H1 (cell line): ENCODE data around the gene COL26A1. TPM values are rescaled to one million over a fixed set of nuclear protein-coding genes. Genes with fewer than 3 reads are reported as not detected.

Experiments used
- CTCF ChIA-PET: fragments of 300-600 bp; sonication (Branson Sonifier 250); formaldehyde crosslinking; loops from one replicate; lab custom pipeline; 2021; ENCODE audit not compliant: partially characterized antibody; lab: Charles Lee
- POLR2A ChIA-PET: fragments of 300-600 bp; sonication (Branson Sonifier 250); formaldehyde crosslinking; loops from one replicate; lab custom pipeline; 2021; ENCODE audit warnings: inconsistent platforms; ENCODE audit not compliant: partially characterized antibody; lab: Charles Lee
- DNase-seq, 2 experiments: peaks; one replicate each; pipeline versions ENCODE4 v3.0.0 to v3.0.0-alpha.2; 2010 to 2022; ENCODE audit warnings: low spot score in 2 of 2, low read depth in 1 of 2, mixed read lengths in 1 of 2
- FAIRE-seq: peaks from 2 replicates; lab custom pipeline; 2011; peaks lifted over from hg19 to GRCh38; lab: Jason Lieb, UNC
- H2AFZ ChIP-seq: 2 replicates; pipeline ENCODE4 v1.8.1; 2012; ENCODE audit warnings: low read length, inconsistent platforms
- H2AK5ac ChIP-seq: 2 replicates; pipeline ENCODE4 v1.6.1; 2013; ENCODE audit warnings: low read depth, low read length
- H2BK120ac ChIP-seq: replicated peaks from 2 replicates; pipeline ENCODE3; 2013; ENCODE audit warnings: low read depth, low read length, inconsistent platforms
- H2BK12ac ChIP-seq: 2 replicates; pipeline ENCODE4 v1.6.1; 2013; ENCODE audit warnings: low read depth, low read length
- H2BK15ac ChIP-seq: 2 replicates; pipeline ENCODE4 v1.6.1; 2013; ENCODE audit warnings: low read length
- H2BK20ac ChIP-seq: 2 replicates; pipeline ENCODE4 v1.6.1; 2013; ENCODE audit warnings: low read length
- H2BK5ac ChIP-seq: 2 replicates; pipeline ENCODE4 v1.6.1; 2013; ENCODE audit warnings: low read depth, low read length
- H3K14ac ChIP-seq: 2 replicates; pipeline ENCODE4 v1.6.1; 2013; ENCODE audit warnings: inconsistent platforms; ENCODE audit not compliant: insufficient read length
- H3K18ac ChIP-seq: 2 replicates; pipeline ENCODE4 v1.6.1; 2013; ENCODE audit warnings: low read length; ENCODE audit errors: extremely low read depth
- H3K23ac ChIP-seq: 2 replicates; pipeline ENCODE4 v1.6.1; 2013; ENCODE audit warnings: inconsistent platforms; ENCODE audit not compliant: insufficient read length
- H3K23me2 ChIP-seq: 2 replicates; pipeline ENCODE4 v1.6.1; 2013; ENCODE audit warnings: low read depth, low read length
- H3K27ac ChIP-seq: 2 replicates; pipeline ENCODE4 v1.6.1; 2011; ENCODE audit warnings: low read depth, low read length, inconsistent platforms
- H3K27me3 ChIP-seq, 4 experiments: replicated peaks in 1 of 4; 1 replicate in 1 of 4; 2 replicates in 3 of 4; pipeline versions ENCODE4 v1.6.1 to v1.8.1; 2011 to 2013; ENCODE audit warnings: low read length in 3 of 4, mild to moderate bottlenecking in 3 of 4, inconsistent platforms in 2 of 4, mixed read lengths in 2 of 4, moderate library complexity in 1 of 4; ENCODE audit not compliant: control insufficient read depth in 3 of 4, insufficient read depth in 3 of 4; ENCODE audit errors: extremely low read depth in 1 of 4
- H3K36me3 ChIP-seq, 4 experiments: 2 replicates each; pipeline versions ENCODE4 v1.6.1 to v1.8.1; 2011 to 2013; ENCODE audit warnings: mild to moderate bottlenecking in 4 of 4, low read length in 3 of 4, moderate library complexity in 2 of 4, control low read depth in 1 of 4, inconsistent platforms in 1 of 4; ENCODE audit not compliant: insufficient read depth in 4 of 4, control insufficient read depth in 2 of 4
- H3K4ac ChIP-seq: replicated peaks from 2 replicates; pipeline ENCODE3; 2013; ENCODE audit warnings: low read length, low read depth, mixed read lengths, inconsistent platforms; ENCODE audit not compliant: insufficient read length
- H3K4me1 ChIP-seq, 4 experiments: replicated peaks in 1 of 4; 1 replicate in 1 of 4; 2 replicates in 3 of 4; pipeline versions ENCODE4 v1.6.1 to v1.8.1; 2011 to 2013; ENCODE audit warnings: low read length in 3 of 4, inconsistent platforms in 2 of 4, mixed read lengths in 1 of 4; ENCODE audit not compliant: insufficient read depth in 4 of 4, control insufficient read depth in 3 of 4
- H3K4me2 ChIP-seq, 2 experiments: 2 replicates each; pipeline versions ENCODE4 v1.6.1 to v1.8.1; 2011 to 2013; ENCODE audit warnings: low read depth in 2 of 2, low read length in 2 of 2, control low read depth in 1 of 2, inconsistent platforms in 1 of 2, mild to moderate bottlenecking in 1 of 2; ENCODE audit not compliant: insufficient read depth in 1 of 2
- H3K4me3 ChIP-seq, 4 experiments: fragments of 200-600, 300-600 bp in 1 of 4; sonication (generic), shearing (Covaris generic), sonication (Bioruptor Twin) in 1 of 4; 2 replicates each; pipeline versions ENCODE4 v1.5.1 to v1.8.1; 2011 to 2016; ENCODE audit warnings: low read length in 4 of 4, low read depth in 3 of 4, control low read depth in 2 of 4, inconsistent platforms in 2 of 4, mild to moderate bottlenecking in 2 of 4, mixed read lengths in 1 of 4, moderate library complexity in 1 of 4; ENCODE audit not compliant: insufficient read depth in 2 of 4; ENCODE audit errors: extremely low read depth in 1 of 4
- H3K56ac ChIP-seq: replicated peaks from 2 replicates; pipeline ENCODE3; 2013; ENCODE audit warnings: low read depth, mild to moderate bottlenecking, mixed read lengths, low read length, inconsistent platforms; ENCODE audit not compliant: insufficient read length
- H3K79me1 ChIP-seq: 2 replicates; pipeline ENCODE4 v1.6.1; 2013; ENCODE audit warnings: low read depth, low read length, control low read depth
- H3K79me2 ChIP-seq, 2 experiments: 2 replicates each; pipeline versions ENCODE4 v1.6.1 to v1.8.1; 2012 to 2013; ENCODE audit warnings: low read length in 2 of 2, mild to moderate bottlenecking in 2 of 2, inconsistent platforms in 1 of 2; ENCODE audit not compliant: insufficient read depth in 2 of 2, control insufficient read depth in 1 of 2
- H3K9ac ChIP-seq, 4 experiments: replicated peaks in 1 of 4; 1 replicate in 1 of 4; 2 replicates in 3 of 4; pipeline versions ENCODE4 v1.6.1 to v1.8.1; 2011 to 2013; ENCODE audit warnings: low read depth in 3 of 4, low read length in 3 of 4, control low read depth in 2 of 4, mild to moderate bottlenecking in 2 of 4, moderate library complexity in 2 of 4, inconsistent platforms in 1 of 4; ENCODE audit errors: extremely low read depth in 1 of 4
- H3K9me3 ChIP-seq, 2 experiments: 2 replicates each; pipeline versions ENCODE4 v1.6.1 to v1.8.1; 2012 to 2013; ENCODE audit warnings: mild to moderate bottlenecking in 2 of 2, moderate library complexity in 2 of 2, control low read depth in 1 of 2, inconsistent platforms in 1 of 2, low read depth in 1 of 2, low read length in 1 of 2, mixed read lengths in 1 of 2; ENCODE audit not compliant: insufficient read depth in 2 of 2
- H4K20me1 ChIP-seq, 2 experiments: replicated peaks in 1 of 2; 2 replicates each; pipeline versions ENCODE3 to v1.8.1; 2011 to 2013; ENCODE audit warnings: inconsistent platforms in 2 of 2, low read length in 2 of 2, mild to moderate bottlenecking in 1 of 2; ENCODE audit not compliant: insufficient read depth in 2 of 2, control insufficient read depth in 1 of 2
- H4K5ac ChIP-seq: 2 replicates; pipeline ENCODE4 v1.6.1; 2013; ENCODE audit warnings: low read length, low read depth, mixed read lengths, inconsistent platforms; ENCODE audit not compliant: insufficient read length
- H4K8ac ChIP-seq: 2 replicates; pipeline ENCODE4 v1.8.0; 2013; ENCODE audit warnings: mild to moderate bottlenecking, moderate library complexity, low read length, inconsistent platforms; ENCODE audit not compliant: insufficient read depth; ENCODE audit errors: extremely low read depth
- H4K91ac ChIP-seq: replicated peaks from 2 replicates; pipeline ENCODE3; 2013; ENCODE audit warnings: low read length, mixed read lengths, inconsistent platforms; ENCODE audit not compliant: insufficient read length
- FOSL1 ChIP-seq: IDR thresholded peaks from 2 replicates; pipeline ENCODE4 v1.6.1; 2011; ENCODE audit warnings: mild to moderate bottlenecking, low read depth, low read length, moderate library complexity; ENCODE audit not compliant: insufficient read depth
- GABPA ChIP-seq: IDR thresholded peaks from 2 replicates; pipeline ENCODE4 v1.6.1; 2011; ENCODE audit warnings: mild to moderate bottlenecking, low read length, moderate library complexity, borderline replicate concordance; ENCODE audit not compliant: insufficient read depth
- HDAC2 ChIP-seq, 2 experiments: fragments of 300-600 bp in 1 of 2; sonication (generic) in 1 of 2; IDR thresholded peaks; 2 replicates each; pipeline ENCODE4 v1.6.1; 2011 to 2012; ENCODE audit warnings: low read depth in 2 of 2, low read length in 2 of 2, mild to moderate bottlenecking in 2 of 2, moderate library complexity in 2 of 2, borderline replicate concordance in 1 of 2, inconsistent platforms in 1 of 2
- KDM1A ChIP-seq: fragments of 200-600, 300-600 bp; sonication (generic); IDR thresholded peaks from 2 replicates; pipeline ENCODE4 v1.7.1; 2016; ENCODE audit warnings: mild to moderate bottlenecking, low read length, borderline replicate concordance
- POLR2AphosphoS5 ChIP-seq: IDR thresholded peaks from 2 replicates; pipeline ENCODE4 v1.6.1; 2011; ENCODE audit warnings: low read depth, low read length
- RBBP5 ChIP-seq: IDR thresholded peaks from 2 replicates; pipeline ENCODE4 v1.7.1; 2012; ENCODE audit warnings: low read depth, mild to moderate bottlenecking, inconsistent platforms, low read length, moderate library complexity, borderline replicate concordance
- SIN3A ChIP-seq, 2 experiments: IDR thresholded peaks in 1 of 2; conservative IDR thresholded peaks in 1 of 2; 2 replicates each; pipeline ENCODE4 v1.6.1; 2011 to 2012; ENCODE audit warnings: low read length in 2 of 2, improper control_type of control experiment in 1 of 2, low read depth in 1 of 2, mild to moderate bottlenecking in 1 of 2
- SIX5 ChIP-seq: IDR thresholded peaks from 2 replicates; pipeline ENCODE4 v1.6.1; 2011; ENCODE audit warnings: mild to moderate bottlenecking, low read depth, low read length
- WGBS, 2 experiments: shearing (Covaris generic) in 1 of 2; methylation state at CpG; one replicate each; pipeline versions ENCODE4 v1.1.6 to v1.1.7; 2013 to 2015; ENCODE audit warnings: low lambda C conversion rate in 2 of 2, mixed read lengths in 2 of 2, inconsistent platforms in 1 of 2, low coverage in 1 of 2, missing lambda C conversion rate in 1 of 2; ENCODE audit not compliant: insufficient replicate concordance in 2 of 2, insufficient coverage in 1 of 2, insufficient read length in 1 of 2; ENCODE audit errors: extremely low coverage in 1 of 2, missing lambda C conversion rate in 1 of 2; 5-methylcytosine and 5-hydroxymethylcytosine counted together
- polyA plus RNA-seq, 7 experiments: library from polyadenylated mRNA; depleted of rRNA in 3 of 7; stranded (reverse) in 5 of 7; unstranded in 2 of 7; fragments of >200 nt in 5 of 7; fragments of 200-250 nt in 2 of 7; gene quantifications; 1 replicate in 5 of 7; 2 replicates in 1 of 7; 4 replicates in 1 of 7; pipeline versions ENCODE4 v1.2.1 to v1.2.3, GENCODE V29; 2011 to 2013; ENCODE audit warnings: missing spikeins in 2 of 7, mixed read lengths in 2 of 7
- total RNA-seq: library from RNA; stranded (reverse); fragmentation: NEBNext Ultra II Directional; extraction: Animal tissue kit (Norgen Biotek cat#: 25700); gene quantifications from 2 replicates; pipeline ENCODE4 v1.2.1, GENCODE V29; 2021
- TF ChIP-seq, protein P1 (sequence below): IDR thresholded peaks from 2 replicates; pipeline ENCODE4 v1.6.1; 2011; ENCODE audit warnings: low read depth, mild to moderate bottlenecking, low read length; ENCODE audit not compliant: insufficient read depth

Gene COL26A1
- total and polyA plus RNA-seq, 2 of the 8 experiments (the other 6 are each of a cell fraction or from before 2014, with no cell fraction given), result 51.1 to 68.8 TPM

DNA sequence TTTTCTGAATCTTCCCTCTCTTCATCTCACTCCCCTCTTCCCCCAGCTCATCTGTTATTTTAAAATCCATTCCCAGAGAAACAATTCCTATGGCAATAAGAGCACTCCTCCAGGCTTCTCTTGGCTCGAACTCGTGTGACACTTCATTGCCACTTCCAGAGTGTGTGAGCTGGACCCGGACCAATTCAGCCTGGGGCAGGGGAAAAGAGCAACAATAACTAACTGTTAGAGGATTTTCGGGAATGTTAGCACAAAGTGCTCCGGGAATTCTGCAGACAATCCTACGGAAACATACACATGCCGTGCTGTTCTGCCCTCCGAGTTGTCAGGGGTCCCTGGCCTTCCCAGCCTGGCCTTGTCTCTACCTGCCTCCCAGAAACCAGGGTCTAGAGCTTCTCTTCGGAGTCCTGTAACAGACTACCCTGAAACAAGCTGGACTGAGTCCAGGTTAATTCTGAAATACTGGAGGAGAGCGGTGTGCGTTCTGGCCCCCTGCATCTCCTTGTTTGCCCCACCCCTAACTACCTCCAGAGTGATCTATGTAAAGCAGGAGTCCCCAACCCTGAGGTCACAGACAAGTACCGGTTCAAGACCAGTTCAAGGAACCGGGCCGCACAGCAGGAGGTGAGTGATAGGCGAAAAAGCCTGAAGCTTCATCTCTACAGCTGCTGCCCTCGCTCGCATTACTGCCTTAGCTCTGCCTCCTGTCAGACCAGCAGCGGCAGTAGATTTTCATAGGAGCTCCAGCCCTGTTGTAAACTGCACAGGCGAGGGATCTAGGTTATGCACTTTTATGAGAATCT, 11.3 kb downstream of the COL26A1 start:
- H3K18ac ChIP-seq, result no peak overlapping the region
- H2BK12ac ChIP-seq, result no peak overlapping the region
- H2BK120ac ChIP-seq, result no peak overlapping the region
- H3K27ac ChIP-seq, result no peak overlapping the region
- no peak overlapping the region for H3K56ac ChIP-seq
- H3K23me2 ChIP-seq, result no peaks in the 10 kb centered on the region
- H3K4me3 ChIP-seq, result no peak overlapping the region
- DNase-seq (no peak), FAIRE-seq (no peak)
- no peak overlapping the region for H3K4me2 ChIP-seq
- no peak overlapping the region for H3K23ac ChIP-seq
- H4K20me1 ChIP-seq, result peaks cover 0 to 4% of the 10 kb centered on the region in 2 experiments
- peaks cover 0 to 7% (median 4%) of the 10 kb centered on the region in 4 experiments; a peak in 5 of 7 replicates for H3K4me1 ChIP-seq
- no peak overlapping the region for H2AFZ ChIP-seq
- no peaks in the 10 kb centered on the region; a peak in 2 of 8 replicates for H3K36me3 ChIP-seq
- no peak overlapping the region for H3K9ac ChIP-seq
- H2BK5ac ChIP-seq, result no peak overlapping the region
- H2AK5ac ChIP-seq, result no peak overlapping the region
- peaks cover 0 to 42% of the 10 kb centered on the region in 2 experiments; a peak in 2 of 4 replicates for H3K79me2 ChIP-seq
- POLR2A ChIA-PET, result interaction anchor here (0.8 to 4.7 kb wide), 10 partner anchors 9 to 66 kb away, joined by 3 to 29 read pairs (median 4); partner anchors contain the start of gene COL26A1
- H3K4ac ChIP-seq, result no peak overlapping the region
- no peaks in the 10 kb centered on the region for H3K9me3 ChIP-seq
- no peak overlapping the region for H4K5ac ChIP-seq
- no peak overlapping the region for H3K14ac ChIP-seq
- no peak overlapping the region for H2BK20ac ChIP-seq
- H3K27me3 ChIP-seq, result no peaks in the 10 kb centered on the region
- peaks cover 11% of the 10 kb centered on the region for H3K79me1 ChIP-seq
- H2BK15ac ChIP-seq, result no peak overlapping the region
- 89% methylated on average over 19 of the region's 19 CpGs; no CpG with 5 or more reads in 1 of the 2 experiments for WGBS, 2 experiments
- CTCF ChIA-PET, result interaction anchor here (1.6 to 36.0 kb wide), 4 partner anchors 11 to 30 kb away, joined by 7 to 728 read pairs (median 24); partner anchors contain the start of gene COL26A1
- H4K8ac ChIP-seq, result no peak overlapping the region
- H4K91ac ChIP-seq, result no peak overlapping the region
- TF ChIP-seq KDM1A, result no peak
- TF ChIP-seq POLR2AphosphoS5, result no peak
- TF ChIP-seq SIN3A (conservative IDR thresholded peaks at IDR 0.05 in 1 of 2, IDR thresholded peaks at IDR 0.05 in 1 of 2; ENCODE audit: low read depth in 1 of 2, low read length in 2 of 2), result no peak
- TF ChIP-seq SIX5, result no peak
- TF ChIP-seq HDAC2 (IDR thresholded peaks at IDR 0.05; ENCODE audit: borderline replicate concordance in 1 of 2, low read depth in 2 of 2, low read length in 2 of 2), result no peak
- TF ChIP-seq, protein P1, sequence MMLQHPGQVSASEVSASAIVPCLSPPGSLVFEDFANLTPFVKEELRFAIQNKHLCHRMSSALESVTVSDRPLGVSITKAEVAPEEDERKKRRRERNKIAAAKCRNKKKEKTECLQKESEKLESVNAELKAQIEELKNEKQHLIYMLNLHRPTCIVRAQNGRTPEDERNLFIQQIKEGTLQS, result no peak
- no peak for TF ChIP-seq RBBP5
- TF ChIP-seq FOSL1, result no peak
- no peak for TF ChIP-seq GABPA
